Measurements from ENCODE around the gene FAM13B. TPM values are rescaled to one million over a fixed set of nuclear protein-coding genes. Genes with fewer than 3 reads are reported as not detected.
"Not testable (repeated sequence)": the region's sequence is repeated elsewhere in the genome, so short reads cannot be mapped to it uniquely, and the experiment has no call there.

Gene FAM13B
- total RNA-seq, 4 donors from 2014 or later: 18.7 to 46.7 (median 23.0) TPM

DNA sequence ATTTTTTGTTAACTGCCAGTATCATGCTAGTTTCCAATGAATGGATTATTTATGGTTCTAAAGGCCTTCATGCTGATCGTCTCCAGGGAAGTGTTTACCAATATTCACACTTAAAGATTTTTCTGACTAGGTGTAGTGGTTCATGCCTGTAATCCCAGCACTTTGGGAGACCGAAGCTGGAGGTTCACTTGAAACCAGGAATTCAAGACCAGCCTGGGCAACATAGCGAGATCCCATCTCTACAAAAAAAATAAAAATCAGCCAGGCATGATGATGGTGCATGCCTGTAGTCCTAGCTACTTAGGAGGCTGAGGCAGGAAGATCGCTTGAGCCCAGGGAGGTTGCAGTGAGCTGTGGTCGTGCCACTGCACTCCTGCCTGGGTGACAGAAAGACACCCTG lies 43.5 kb downstream of the FAM13B start:
- 94 to 97% methylated on average over 4 to 5 of the region's 5 CpGs for WGBS, 2 donors (ENCODE audit: low coverage in 1 of 2)

DNA sequence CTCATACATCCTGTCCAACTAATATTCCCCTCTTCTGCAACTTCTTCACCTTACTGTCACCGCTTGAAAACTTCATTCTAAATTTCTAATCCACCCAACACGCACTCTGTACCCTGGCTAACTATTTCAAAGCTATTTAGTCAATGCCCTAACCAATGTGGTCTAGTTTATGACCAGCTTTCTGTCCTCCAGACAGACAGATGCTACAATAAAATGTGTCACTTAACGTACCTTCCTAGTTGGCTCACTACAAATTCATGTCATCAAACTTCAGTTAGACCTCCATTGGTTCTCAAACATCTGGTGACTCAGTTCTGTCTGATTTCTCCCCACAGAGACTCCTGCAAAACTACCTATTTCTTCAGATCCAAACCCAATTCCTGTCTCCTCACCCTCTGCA lies 57.7 kb downstream of the FAM13B start:
- H3K4me3 ChIP-seq: no peak overlapping the region
- TF ChIP-seq POLR2AphosphoS5 (IDR thresholded peaks at IDR 0.05) (no peak), CTCF (IDR thresholded peaks at IDR 0.05) (no peak), EP300 (IDR thresholded peaks at IDR 0.05; ENCODE audit: low read depth) (no peak), POLR2A (IDR thresholded peaks at IDR 0.05) (no peak)
- H3K4me1 ChIP-seq: no peaks in the 10 kb centered on the region
- DNase-seq: no peak
- 87% methylated on average over 3 of the region's 3 CpGs; no CpG with 5 or more reads in 1 of the 2 donors for WGBS, 2 donors (ENCODE audit: low coverage in 1 of 2)
- in situ Hi-C loops (cut with MboI; ENCODE audit: low pct_ligation_motif_present in 1 of 4, low pct_unique_long_range_greater_than_20kb in 1 of 4, low sequenced_read_pairs in 3 of 4): no loop called here
- H3K27ac ChIP-seq: no peak overlapping the region
- intact Hi-C loops (cut with DNase I; ENCODE audit: low total_unique reads): no loop called here
- no peaks in the 10 kb centered on the region for H3K9me3 ChIP-seq
- H3K36me3 ChIP-seq: no peaks in the 10 kb centered on the region
- no peaks in the 10 kb centered on the region for H3K27me3 ChIP-seq

More for the DNA sequence above, 43.5 kb downstream of the FAM13B start:
- in situ Hi-C loops (cut with MboI; ENCODE audit: low pct_ligation_motif_present in 1 of 4, low pct_unique_long_range_greater_than_20kb in 1 of 4, low sequenced_read_pairs in 3 of 4): no loop called here
- H3K27me3 ChIP-seq: no peaks in the 10 kb centered on the region
- no peaks in the 10 kb centered on the region for H3K9me3 ChIP-seq
- no peak overlapping the region for H3K27ac ChIP-seq
- H3K4me1 ChIP-seq: peaks cover 0 to 6% (median 0%) of the 10 kb centered on the region in 4 donors
- intact Hi-C loops (cut with DNase I; ENCODE audit: low total_unique reads): no loop called here
- DNase-seq: no peak
- no peak overlapping the region for H3K4me3 ChIP-seq
- H3K36me3 ChIP-seq: peaks cover 0 to 6% (median 0%) of the 10 kb centered on the region in 4 donors
- TF ChIP-seq CTCF (IDR thresholded peaks at IDR 0.05): no peak
- no peak for TF ChIP-seq POLR2AphosphoS5 (IDR thresholded peaks at IDR 0.05)
- no peak for TF ChIP-seq EP300 (IDR thresholded peaks at IDR 0.05; ENCODE audit: low read depth)
- no peak for TF ChIP-seq POLR2A (IDR thresholded peaks at IDR 0.05)

GRCh38 chr5:137970384-137970783 lies 62.5 kb downstream of the FAM13B start:
- in situ Hi-C loops (cut with MboI; ENCODE audit: low pct_ligation_motif_present in 1 of 4, low pct_unique_long_range_greater_than_20kb in 1 of 4, low sequenced_read_pairs in 3 of 4); H3K36me3 ChIP-seq; H3K27me3 ChIP-seq; H3K4me1 ChIP-seq; H3K4me3 ChIP-seq; H3K27ac ChIP-seq; H3K9me3 ChIP-seq; DNase-seq; intact Hi-C loops (cut with DNase I; ENCODE audit: low total_unique reads): not testable (repeated sequence)
- 92 to 100% methylated on average over 1 to 4 of the region's 4 CpGs for WGBS, 2 donors (ENCODE audit: low coverage in 1 of 2)

DNA sequence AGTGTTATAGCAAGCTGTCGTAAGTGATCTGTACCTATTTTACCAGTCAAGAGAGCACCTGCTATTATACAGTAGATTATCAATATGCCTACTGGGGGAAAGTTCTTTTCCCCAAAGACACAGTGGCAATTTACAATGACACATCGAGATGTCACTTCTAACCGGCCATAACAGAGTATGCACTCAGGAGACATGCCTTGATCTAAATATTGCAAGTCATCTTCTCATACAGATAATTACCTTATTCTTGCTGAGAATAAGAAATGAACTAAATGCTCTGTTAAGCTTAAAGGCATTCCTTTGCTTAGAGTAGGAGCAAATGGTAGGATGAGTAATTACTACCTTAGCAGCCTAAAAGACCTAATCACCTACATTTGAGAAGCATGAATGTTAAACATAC lies 72.1 kb downstream of the FAM13B start:
- in situ Hi-C loops (cut with MboI; ENCODE audit: low pct_ligation_motif_present in 1 of 4, low pct_unique_long_range_greater_than_20kb in 1 of 4, low sequenced_read_pairs in 3 of 4): no loop called here
- no peak overlapping the region for H3K27ac ChIP-seq
- 86 to 91% methylated on average over 3 of the region's 3 CpGs for WGBS, 2 donors (ENCODE audit: low coverage in 1 of 2)
- no peak for DNase-seq
- no peaks in the 10 kb centered on the region for H3K27me3 ChIP-seq
- H3K36me3 ChIP-seq: peaks cover 0 to 13% (median under 1%) of the 10 kb centered on the region in 4 donors
- no peak overlapping the region for H3K4me3 ChIP-seq
- no peaks in the 10 kb centered on the region for H3K9me3 ChIP-seq
- intact Hi-C loops (cut with DNase I; ENCODE audit: low total_unique reads): no loop called here
- TF ChIP-seq POLR2AphosphoS5 (IDR thresholded peaks at IDR 0.05) (no peak), EP300 (IDR thresholded peaks at IDR 0.05; ENCODE audit: low read depth) (no peak), POLR2A (IDR thresholded peaks at IDR 0.05) (no peak), CTCF (IDR thresholded peaks at IDR 0.05) (no peak)
- no peaks in the 10 kb centered on the region for H3K4me1 ChIP-seq

DNA sequence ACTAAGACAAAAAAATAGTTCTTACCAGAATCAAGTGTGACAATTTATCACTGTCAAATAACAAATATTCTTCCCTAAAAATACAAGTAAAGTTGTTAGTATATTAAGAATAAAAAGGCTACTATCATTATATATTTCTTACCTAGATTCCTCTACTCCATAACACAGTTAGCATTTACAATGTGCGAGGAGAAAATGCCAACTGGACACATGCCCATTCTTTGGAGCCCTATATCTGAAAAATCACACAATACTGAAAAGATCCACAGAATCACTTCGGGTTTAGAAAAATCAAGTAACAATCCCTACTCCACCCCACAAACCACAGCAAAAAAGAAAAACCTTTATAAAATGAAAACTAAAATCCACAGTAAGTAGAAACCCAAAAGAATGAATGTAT lies 72.7 kb downstream of the FAM13B start:
- TF ChIP-seq CTCF (IDR thresholded peaks at IDR 0.05) (no peak), POLR2A (IDR thresholded peaks at IDR 0.05) (no peak), EP300 (IDR thresholded peaks at IDR 0.05; ENCODE audit: low read depth) (no peak), POLR2AphosphoS5 (IDR thresholded peaks at IDR 0.05) (no peak)
- 72 to 78% methylated on average over 2 of the region's 2 CpGs for WGBS, 2 donors (ENCODE audit: low coverage in 1 of 2)
- intact Hi-C loops (cut with DNase I; ENCODE audit: low total_unique reads): no loop called here
- in situ Hi-C loops (cut with MboI; ENCODE audit: low pct_ligation_motif_present in 1 of 4, low pct_unique_long_range_greater_than_20kb in 1 of 4, low sequenced_read_pairs in 3 of 4): no loop called here
- no peak for DNase-seq
- Histone ChIP-seq H3K4me1 (no peaks in the 10 kb centered on the region), H3K27ac (no peak overlapping the region), H3K4me3 (no peak overlapping the region), H3K27me3 (no peaks in the 10 kb centered on the region), H3K36me3 (peaks cover 0 to 17% (median 1%) of the 10 kb centered on the region in 4 donors), H3K9me3 (no peaks in the 10 kb centered on the region)

Data from transverse colon (tissue), 4 donors.